HG03469 (cell line): ENCODE results near the gene SPOP.

ENCODE experiments used
- ATAC-seq: cut with Tn5 transposase; IDR thresholded peaks from one replicate; pipeline ENCODE4 v1.9.1; 2021; ENCODE audit warnings: mild to moderate bottlenecking, moderate library complexity, moderate number of reproducible peaks; ENCODE audit not compliant: unreplicated experiment

SPOP gene

DNA sequence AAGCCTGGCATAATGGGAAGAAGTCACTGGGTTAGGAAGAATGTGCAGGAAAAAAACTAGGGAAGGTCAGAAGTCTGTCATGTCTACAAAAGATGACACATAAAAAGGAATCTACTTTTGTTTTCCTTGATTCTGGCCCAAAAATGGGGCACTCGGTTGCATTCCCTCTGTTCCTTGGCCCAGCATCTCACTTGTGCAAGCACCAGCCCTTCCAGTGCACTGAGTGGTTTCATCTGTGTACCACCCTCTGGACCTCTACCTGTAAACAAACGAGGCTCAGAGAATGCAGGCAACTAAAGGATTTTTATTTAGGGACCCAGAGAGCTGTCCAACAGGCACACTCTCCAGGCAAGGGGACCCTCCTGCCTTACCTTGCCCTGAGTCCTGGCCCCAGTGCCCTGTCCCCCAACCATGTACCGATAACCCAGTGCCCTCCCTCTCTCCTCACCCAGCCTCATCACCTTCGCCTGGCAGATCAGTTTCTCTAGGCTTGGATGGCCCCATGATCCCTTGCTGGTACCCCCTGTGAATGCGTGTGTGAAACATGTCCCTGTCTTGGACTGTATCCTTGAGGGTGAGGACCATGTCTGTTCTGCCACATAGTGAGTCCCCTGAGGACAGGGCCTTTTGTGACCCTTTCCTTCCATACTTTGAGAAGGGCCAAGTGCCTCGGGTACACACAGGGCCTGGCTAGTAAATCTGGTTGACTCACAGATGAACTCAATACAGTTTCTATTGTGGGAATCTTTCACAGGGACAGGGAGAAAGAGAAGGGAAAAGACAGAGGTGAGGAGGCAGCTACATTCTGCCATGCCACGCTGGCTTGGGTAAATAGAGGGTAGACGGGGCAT, 88.9 kb downstream of the SPOP start:
- ATAC-seq = no peak

DNA sequence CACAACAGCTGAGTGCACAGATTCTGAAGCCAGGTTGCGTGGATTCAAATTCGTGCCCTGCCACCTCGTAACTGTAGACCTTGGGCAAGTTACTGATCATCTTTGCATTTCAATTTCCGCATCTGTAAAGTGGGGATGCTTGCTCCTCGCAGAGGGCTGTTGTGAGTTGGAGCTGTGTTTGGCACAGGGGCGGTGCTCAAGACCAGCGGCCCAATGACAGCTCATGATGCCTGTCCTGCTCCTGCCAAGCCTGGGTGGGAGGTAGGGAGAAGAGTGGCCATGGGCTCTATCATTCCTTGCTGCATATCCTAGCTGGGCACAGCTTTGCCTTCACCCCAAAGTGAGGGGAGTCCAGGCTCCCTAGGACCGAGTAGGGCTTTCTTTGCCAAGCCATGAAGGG, 89.6 kb downstream of the SPOP start:
- ATAC-seq = no peak

DNA sequence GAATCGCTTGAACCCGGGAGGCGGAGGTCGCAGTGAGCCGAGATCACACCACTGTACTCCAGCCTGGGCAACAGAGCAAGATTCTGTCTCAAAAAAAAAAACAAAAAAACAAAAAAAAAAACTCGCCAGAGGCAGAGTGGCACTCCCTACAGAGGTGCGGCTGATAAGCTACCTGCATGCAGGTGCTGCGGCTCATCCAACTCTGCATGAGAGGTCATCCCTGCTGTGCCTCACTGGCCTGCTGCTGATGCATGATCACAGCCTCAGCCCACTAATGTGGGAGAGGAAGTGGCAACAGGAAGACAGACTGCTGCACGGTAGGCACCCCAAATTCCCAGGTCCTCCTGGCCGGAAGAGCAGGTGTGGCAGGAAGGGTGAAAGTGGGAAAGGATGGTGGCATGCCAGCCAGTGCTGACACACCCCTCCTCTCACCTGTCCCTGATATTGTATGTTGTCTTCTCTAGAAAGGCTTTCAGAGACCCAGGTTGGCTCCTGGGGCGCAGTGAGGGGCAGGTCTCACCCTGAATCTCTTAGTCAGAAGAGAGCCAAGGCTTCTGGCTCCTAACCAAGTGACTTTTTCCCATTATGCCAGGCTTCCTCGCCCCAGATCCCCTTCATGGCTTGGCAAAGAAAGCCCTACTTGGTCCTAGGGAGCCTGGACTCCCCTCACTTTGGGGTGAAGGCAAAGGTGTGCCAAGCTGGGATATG, 90.4 kb downstream of the SPOP start:
- no peak for ATAC-seq

DNA sequence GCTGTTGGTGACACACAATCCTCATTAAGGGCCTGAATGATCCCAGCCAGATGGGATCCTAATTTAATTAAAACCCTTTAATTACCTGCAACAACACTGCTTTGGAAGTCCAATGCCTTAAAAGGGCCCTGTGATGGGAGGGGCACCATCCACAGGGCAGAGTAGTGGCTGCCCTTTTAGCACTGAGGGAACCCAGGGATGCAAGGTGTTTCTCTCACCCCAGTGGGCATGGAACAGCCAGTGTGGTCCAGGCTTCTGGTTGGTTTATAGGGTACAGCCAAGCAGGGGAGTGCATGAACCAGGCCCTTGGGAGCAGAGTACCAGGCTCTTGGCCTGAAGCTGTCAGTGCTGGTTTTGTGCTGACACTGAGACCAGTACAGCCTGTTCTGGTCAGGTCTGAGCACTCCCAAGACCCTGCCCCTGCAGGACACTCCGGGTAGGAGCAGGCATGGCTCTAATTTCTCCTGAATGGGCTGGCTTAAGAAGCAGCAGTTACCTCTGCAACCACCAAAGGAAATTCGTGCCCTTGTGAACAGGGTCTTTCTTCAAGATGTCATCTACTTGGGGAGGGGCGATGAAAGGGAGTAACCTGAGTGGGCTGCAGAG, 92.4 kb downstream of the SPOP start:
- ATAC-seq = no peak

GRCh38 chr17:49583889-49584288, 94.0 kb downstream of the SPOP start:
- ATAC-seq = no peak

- no peak for ATAC-seq
Observed at GRCh38 chr17:49583226-49583625, 94.7 kb downstream of the SPOP start.

GRCh38 chr17:49582789-49583188, 95.1 kb downstream of the SPOP start:
- ATAC-seq = no peak

DNA sequence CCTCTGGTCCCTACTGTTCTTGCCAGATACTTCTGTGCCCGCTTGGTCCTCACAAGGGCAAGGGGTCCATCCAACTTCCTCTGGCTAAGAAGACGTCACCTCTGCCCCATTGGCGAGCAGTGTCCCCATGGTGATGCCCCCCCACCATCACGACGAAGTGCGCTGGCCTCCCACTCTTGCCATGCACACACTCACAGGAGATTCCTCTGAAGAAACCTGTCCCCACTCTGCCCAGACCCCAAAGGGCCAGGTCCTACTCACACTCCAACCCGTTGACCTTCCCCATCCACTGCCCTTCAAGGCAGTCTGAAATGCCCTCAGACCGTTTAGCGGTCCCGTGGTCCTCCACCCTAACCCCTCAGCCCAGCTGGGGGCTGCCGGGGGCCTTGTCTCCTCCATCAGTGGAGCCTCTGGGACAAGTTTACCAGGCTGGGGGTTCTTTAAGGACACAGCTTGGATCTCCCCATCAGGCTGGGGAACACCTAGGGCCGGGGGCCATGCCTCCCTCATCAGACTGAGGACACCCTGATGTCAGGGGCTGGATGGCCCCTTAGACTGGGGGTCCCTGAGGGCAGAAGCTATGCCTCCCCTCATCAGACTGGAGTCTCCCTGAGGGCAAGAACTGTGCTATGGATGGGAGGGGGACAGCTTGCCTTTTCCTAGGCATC, 95.7 kb downstream of the SPOP start:
- ATAC-seq = no peak

DNA sequence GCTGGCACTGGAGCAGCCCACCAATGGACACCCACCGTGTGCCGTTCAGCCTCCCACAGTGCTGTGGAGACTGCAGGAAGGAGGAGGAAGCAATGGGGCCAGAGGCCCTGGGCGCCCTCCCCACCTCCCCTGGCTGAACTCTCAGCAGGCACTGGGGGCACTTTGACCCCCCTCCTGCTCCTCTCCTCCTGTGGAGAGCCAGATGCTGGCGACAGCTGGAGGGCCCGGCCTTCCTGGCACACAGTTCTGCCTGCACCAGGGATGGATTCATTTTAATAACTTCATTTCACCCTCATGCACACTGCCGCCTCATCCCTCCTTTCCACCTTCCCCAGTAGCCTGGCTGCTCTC, 96.3 kb downstream of the SPOP start:
- no peak for ATAC-seq

DNA sequence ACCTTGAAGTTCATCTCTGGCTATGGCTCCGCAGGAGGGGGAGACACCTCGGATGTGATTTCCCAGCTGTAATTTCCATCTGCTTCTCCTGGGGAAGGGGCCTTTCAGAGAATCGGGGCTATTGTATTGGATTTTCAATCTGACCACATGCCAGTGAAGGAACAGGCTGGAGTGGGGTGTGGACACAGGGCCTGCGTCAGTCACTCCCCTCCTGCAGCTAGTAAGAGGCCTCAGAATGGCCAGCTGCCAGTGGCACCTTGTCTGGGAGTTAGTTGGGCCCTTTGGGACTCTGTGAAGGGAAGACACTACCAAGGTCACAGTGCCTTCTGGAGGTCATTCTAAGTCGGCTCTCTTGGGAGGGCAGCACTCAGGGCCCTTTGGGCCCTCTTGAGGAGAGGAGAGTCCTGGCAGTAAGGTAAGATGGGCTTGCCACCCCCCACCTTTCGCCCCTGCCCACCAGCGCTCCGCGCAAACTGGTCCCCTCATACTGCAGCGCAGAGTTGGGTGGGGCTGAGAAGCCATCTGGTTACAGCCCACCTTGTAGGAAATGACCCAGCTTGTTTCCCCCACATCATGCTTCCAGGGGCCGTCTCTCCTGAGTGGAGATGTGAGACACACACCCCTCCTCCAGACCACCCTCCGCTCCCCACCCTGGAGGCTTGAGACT, 96.8 kb downstream of the SPOP start:
- no peak for ATAC-seq

- no peak for ATAC-seq
Observed at GRCh38 chr17:49580055-49580721, 97.7 kb downstream of the SPOP start.

DNA sequence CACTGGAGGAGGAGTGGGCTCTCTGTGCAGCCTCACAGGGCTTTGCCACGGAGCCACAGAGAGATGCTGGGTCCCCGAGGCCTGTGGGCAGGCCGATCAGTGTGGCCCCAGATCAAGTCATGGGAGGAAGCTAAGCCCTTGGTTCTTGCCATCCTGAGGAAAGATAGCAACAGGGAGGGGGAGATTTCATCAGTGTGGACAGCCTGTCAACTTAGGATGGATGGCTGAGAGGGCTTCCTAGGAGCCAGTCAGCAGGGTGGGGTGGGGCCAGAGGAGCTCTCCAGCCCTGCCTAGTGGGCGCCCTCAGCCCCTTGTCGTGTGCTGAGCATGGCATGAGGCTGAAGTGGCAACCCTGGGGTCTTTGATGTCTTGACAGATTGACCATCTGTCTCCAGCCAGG, 98.4 kb downstream of the SPOP start:
- ATAC-seq = no peak

DNA sequence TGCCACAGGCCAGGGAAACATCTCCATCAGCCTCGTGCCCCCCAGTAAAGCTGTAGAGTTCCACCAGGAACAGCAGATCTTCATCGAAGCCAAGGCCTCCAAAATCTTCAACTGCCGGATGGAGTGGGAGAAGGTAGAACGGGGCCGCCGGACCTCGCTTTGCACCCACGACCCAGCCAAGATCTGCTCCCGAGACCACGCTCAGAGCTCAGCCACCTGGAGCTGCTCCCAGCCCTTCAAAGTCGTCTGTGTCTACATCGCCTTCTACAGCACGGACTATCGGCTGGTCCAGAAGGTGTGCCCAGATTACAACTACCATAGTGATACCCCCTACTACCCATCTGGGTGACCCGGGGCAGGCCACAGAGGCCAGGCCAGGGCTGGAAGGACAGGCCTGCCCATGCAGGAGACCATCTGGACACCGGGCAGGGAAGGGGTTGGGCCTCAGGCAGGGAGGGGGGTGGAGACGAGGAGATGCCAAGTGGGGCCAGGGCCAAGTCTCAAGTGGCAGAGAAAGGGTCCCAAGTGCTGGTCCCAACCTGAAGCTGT, 98.9 kb downstream of the SPOP start:
- no peak for ATAC-seq

GRCh38 chr17:49578414-49578813, 99.5 kb downstream of the SPOP start:
- ATAC-seq = no peak

GRCh38 chr17:49577963-49578362, 99.9 kb downstream of the SPOP start:
- ATAC-seq = no peak

DNA sequence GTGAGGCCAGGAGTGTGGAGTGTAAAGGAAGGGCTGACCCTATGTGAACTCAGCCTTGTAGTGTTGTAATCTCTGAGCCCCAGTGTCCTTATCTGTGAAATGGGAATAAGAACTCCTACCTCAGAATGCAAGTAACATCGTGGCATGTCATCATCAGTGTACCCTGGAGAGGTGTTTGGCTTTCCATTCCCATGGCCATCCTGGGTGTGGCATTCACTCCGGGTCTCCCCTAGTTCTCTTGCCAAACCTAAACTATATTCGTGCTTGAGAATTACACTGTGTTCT, 100.3 kb downstream of the SPOP start:
- ATAC-seq = no peak

- no peak for ATAC-seq
Observed at GRCh38 chr17:49576917-49577649, 100.8 kb downstream of the SPOP start.

DNA sequence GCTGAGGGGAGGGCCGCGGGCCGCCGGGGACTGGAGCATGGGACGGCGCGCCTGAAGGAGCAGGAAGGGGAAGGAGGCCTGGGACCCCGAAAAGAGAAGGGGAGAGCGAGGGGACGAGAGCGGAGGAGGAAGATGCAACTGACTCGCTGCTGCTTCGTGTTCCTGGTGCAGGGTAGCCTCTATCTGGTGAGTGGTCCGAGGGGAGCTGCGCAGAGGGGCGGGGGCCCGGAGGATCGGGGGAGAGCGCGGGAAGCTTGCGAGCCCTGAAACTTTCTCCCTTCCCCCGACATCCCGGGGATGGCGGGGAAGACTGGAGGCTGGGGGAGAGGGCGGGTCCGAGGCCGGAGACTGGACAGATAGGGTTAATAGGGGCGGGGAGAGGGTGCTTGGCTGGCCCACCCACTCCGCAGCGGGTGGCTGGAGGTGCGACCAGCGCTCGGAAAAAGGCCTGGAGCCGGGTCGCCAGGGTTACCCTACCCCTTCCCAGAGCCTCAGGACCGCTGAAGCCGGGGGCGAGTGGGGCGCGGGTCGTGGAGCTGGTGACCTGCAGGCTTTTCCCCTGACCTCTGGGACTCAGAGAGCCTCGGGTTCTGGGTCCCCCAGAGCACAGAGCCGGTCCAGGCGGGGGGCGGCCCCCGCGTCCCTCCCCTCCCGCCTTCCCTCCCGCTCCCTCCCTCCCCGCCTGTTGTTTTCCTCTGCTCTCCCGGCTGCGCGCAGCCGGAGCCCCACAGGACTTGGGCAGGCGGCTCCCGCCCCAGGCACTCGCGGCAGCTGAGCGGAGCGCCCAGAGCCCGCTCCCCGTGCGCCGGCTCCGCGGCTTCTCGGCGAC, 101.6 kb downstream of the SPOP start:
- ATAC-seq = no peak

DNA sequence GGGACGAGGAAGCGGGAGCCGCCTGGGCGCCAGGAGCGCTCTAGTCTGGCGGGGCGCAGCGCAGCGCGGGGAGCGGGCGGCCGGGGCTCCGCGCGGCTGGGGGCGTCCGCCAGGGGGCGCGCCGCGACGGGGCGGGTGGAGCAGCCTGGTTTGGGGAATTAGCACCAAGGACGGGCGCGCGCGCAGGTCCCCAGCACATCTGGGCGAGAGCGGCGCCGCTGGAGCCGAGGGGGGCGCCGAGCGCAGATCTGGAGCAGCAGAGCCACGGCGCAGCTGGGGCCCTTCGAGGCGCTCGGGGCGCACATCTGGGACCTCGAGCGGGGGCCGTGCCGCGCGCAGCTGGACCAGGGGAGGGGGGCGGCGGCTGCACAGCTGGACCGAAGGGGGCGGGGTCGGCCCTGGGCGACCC, 102.2 kb downstream of the SPOP start, which contains the start of gene NXPH3:
TSS of gene NXPH3 (plus strand) at position 193 of the 409 bp plus-strand sequence. CDS start 349 bp downstream, outside the sequence.
- ATAC-seq = no peak
